Measurements from ENCODE around the gene UCK1.

UCK1 gene

DNA sequence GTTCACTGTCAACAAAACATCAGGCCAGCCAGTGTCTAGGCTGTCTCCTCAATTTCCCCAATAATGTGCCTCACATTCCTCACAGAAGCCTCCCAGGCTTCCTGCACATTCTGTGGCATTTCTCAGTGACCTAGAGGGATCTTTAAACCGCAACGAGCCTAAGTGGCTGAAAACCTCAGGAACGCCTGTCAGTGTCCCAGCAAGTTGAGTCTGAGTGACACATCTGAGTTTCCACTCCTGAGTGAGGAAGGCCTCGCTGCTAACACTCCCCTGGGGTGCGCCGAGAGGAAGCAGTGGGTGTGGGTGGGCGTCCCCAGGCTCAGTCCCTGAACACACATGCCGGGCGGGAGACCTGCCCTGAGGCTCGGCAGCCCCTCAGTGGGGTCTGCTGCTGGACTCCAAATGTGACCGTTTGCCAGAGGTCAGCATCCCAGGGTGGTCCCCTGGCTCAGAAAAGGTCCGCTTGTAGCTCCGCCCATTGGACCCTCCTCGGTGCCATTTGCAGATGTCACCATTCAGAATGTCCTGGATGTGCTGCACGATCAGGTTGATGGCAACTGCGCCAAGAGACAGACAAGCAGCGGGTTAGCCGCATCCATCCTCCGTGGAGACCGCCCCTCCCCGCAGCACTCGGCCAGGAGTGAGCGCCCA, 6.3 kb downstream of the UCK1 start:
- TF ChIP-seq, protein P1, sequence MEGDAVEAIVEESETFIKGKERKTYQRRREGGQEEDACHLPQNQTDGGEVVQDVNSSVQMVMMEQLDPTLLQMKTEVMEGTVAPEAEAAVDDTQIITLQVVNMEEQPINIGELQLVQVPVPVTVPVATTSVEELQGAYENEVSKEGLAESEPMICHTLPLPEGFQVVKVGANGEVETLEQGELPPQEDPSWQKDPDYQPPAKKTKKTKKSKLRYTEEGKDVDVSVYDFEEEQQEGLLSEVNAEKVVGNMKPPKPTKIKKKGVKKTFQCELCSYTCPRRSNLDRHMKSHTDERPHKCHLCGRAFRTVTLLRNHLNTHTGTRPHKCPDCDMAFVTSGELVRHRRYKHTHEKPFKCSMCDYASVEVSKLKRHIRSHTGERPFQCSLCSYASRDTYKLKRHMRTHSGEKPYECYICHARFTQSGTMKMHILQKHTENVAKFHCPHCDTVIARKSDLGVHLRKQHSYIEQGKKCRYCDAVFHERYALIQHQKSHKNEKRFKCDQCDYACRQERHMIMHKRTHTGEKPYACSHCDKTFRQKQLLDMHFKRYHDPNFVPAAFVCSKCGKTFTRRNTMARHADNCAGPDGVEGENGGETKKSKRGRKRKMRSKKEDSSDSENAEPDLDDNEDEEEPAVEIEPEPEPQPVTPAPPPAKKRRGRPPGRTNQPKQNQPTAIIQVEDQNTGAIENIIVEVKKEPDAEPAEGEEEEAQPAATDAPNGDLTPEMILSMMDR (conservative IDR thresholded peaks at IDR 0.05; ENCODE audit: low read length), result no peak
- DNase-seq (ENCODE audit: low read depth), result peak; percentile 52
- no peak overlapping the region for H3K4me3 ChIP-seq (ENCODE audit: low read length)

GRCh38 chr9:131523451-131524435, 7.3 kb downstream of the UCK1 start:
- no peak overlapping the region for H3K4me3 ChIP-seq (ENCODE audit: low read length)

DNA sequence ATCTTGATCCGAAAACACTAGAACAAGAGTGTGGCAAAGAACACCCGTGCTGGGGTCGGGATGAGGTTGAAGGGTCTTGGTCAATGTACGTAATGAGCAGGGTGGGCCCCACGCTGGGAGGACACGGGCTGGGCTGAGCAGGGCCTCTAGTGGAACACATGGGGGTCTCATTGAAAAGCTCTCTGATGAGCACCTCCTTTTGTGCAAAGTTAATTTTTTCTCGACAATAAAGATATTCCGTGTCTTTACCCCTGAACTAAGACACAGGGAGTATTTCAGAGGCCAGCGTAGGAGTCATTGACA, 8.0 kb downstream of the UCK1 start:
- TF ChIP-seq, protein P1 (conservative IDR thresholded peaks at IDR 0.05; ENCODE audit: low read length), result no peak
- DNase-seq (ENCODE audit: low read depth), result no peak
- no peak overlapping the region for H3K4me3 ChIP-seq (ENCODE audit: low read length)

More at GRCh38 chr9:131523451-131524435, 7.3 kb downstream of the UCK1 start:
- no peak for DNase-seq (ENCODE audit: low read depth)
- TF ChIP-seq, protein P1 (conservative IDR thresholded peaks at IDR 0.05; ENCODE audit: low read length), result no peak

DNA sequence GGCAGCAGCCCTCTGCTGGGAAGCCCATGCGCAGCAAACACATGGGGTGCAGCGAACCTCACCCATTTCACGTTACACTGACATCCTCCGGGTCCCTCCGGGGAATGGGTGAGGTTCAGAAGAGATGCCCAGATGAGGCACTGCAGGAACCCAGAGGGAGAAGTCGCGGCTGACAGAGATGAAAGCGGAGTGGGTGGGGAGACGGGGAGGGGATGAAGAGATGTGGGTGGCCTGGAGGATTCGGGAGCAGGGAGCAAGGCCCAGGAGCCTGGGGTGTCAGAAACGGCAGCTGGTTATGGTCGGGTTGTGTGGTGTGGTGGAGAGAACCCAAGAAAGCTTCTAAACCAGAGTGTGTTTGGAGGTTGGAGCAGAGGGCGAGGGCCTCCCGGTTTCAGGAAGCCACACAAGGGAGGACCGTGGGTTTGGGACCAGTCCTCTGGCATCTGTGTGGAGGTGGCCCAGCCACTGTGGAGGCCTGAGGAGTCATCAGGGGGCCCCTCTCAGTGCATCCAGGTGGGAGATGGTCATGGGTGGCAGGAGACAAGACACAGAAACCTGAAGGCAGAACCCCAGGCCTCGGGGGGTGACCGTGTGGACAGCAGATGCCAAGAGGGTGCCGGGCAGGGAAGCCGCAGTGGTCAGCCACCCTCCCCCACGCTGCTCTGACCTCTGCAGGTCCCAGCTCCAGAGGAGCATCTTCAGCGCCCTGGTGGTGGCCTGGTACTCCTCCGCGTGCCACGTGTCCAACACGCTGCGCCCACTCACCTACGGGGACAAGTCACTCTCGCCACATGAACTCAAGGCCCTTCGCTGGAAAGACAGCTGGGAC, 8.6 kb downstream of the UCK1 start:
- TF ChIP-seq, protein P1 (conservative IDR thresholded peaks at IDR 0.05; ENCODE audit: low read length), result no peak
- DNase-seq (ENCODE audit: low read depth), result no peak
- H3K4me3 ChIP-seq (ENCODE audit: low read length), result no peak overlapping the region

DNA sequence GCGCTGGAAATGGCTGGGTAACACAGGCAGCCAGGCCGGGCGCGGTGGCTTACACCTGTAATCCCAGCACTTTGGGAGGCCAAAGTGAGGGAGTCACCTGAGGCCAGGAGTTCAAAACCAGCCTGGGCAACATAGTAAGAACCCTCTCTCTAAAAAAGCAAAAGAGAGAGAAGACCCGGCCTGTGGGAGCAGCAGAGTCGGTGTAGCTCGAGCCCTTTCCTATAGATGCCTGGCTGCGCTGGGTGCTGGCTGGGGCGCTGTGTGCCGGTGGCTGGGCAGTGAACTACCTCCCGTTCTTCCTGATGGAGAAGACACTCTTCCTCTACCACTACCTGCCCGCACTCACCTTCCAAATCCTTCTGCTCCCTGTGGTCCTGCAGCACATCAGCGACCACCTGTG, 9.2 kb downstream of the UCK1 start:
- DNase-seq (ENCODE audit: low read depth), result no peak
- TF ChIP-seq, protein P1 (conservative IDR thresholded peaks at IDR 0.05; ENCODE audit: low read length), result no peak
- no peak overlapping the region for H3K4me3 ChIP-seq (ENCODE audit: low read length)

- no peak overlapping the region for H3K4me3 ChIP-seq (ENCODE audit: low read length)
- DNase-seq (ENCODE audit: low read depth), result no peak
- TF ChIP-seq, protein P1 (conservative IDR thresholded peaks at IDR 0.05; ENCODE audit: low read length), result no peak
These were observed 9.9 kb downstream of the UCK1 start for GRCh38 chr9:131521203-131521602.
